Urinary bladder (tissue), 4 donors: Measurements from ENCODE around the gene ACSF2. TPM values are rescaled to one million over a fixed set of nuclear protein-coding genes. Genes with fewer than 3 reads are reported as not detected.

ENCODE experiments used
- DNase-seq: peaks from one replicate; pipeline ENCODE4 v3.0.0-alpha.2; 2015; ENCODE audit errors: extremely low spot score
- H3K27ac ChIP-seq: one replicate; pipeline ENCODE4 v1.5.1; 2013; ENCODE audit warnings: low read depth, mild to moderate bottlenecking, moderate library complexity
- H3K36me3 ChIP-seq: one replicate; pipeline ENCODE4 v1.6.1; 2013; ENCODE audit warnings: mild to moderate bottlenecking, moderate library complexity; ENCODE audit not compliant: insufficient read depth
- H3K4me1 ChIP-seq: one replicate; pipeline ENCODE4 v1.6.1; 2013; ENCODE audit warnings: mild to moderate bottlenecking, moderate library complexity; ENCODE audit not compliant: insufficient read depth
- H3K4me3 ChIP-seq: one replicate; pipeline ENCODE4 v1.5.1; 2013; ENCODE audit warnings: low read depth, low read length
- WGBS: extraction: QIAGEN DNeasy Blood & Tissue Kit; methylation state at CpG from one replicate; pipeline ENCODE4 v1.1.7; 2013; 5-methylcytosine and 5-hydroxymethylcytosine counted together
- polyA plus RNA-seq: library from polyadenylated mRNA; stranded (reverse); fragments of 200-250 nt; gene quantifications from one replicate; pipeline ENCODE4 v1.2.3, GENCODE V29; 2013
- total RNA-seq: library from RNA; depleted of rRNA; stranded (reverse); fragments of >200 nt; gene quantifications from one replicate; pipeline ENCODE4 v1.2.3, GENCODE V29; 2014
- donor health status: healthy with polysubstance abuse.
- donor health status: healthy.

The ACSF2 gene
- total and polyA plus RNA-seq, 2 donors, result 23.2 to 32.6 TPM

DNA sequence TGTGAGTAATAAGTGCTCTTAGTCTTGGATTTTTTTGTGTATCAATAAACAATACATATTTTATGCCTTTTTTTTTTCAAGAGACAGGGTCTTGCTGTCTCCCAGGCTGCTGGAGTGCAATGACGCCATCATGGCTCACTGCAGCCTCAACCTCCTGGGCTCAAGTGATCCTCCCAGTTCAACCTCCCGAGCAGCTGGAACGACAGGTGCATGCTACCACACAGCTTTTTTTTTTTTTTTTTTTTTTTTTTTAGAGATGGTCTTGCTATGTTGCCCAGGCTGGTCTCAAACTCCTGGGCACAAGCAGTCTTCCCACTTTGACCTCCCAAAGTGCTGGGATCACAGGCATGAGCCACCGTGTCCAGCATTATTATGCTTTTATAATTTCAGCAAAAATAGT is 13.0 kb downstream of the ACSF2 start:
- no peaks in the 10 kb centered on the region for H3K36me3 ChIP-seq
- 93% methylated on average over 4 of the region's 4 CpGs for WGBS

DNA sequence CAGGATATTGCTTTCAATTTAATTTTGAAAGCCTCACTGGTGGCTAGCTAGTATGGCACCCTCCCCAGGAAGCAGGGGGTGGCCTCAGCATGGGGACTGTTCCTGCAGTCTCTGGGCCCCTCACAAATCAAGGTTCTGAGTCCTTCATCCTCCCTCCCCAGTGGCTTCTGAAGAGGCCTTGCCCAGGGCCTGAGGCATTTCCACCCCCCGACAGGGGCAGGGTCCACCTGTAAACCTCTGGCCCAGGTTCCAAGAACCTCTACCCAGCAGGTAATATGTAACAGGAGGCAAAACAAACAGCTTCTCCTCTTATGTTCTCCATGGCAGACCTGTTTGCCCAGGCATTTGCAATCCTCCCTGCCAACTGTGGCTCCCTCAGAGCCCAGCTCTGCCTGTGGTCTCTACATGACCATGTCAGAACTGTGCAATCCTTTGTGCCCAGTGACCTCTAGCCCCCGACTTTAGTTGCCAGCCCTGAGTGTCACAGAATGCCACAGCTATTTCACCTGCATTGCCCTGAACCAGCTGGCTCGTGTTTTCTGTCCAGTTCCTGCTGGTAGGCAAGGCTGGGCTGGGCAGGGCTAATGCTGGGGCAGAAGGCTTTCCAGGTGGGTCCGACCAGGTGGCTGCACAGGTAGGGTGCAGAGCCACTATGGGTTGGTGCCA is 14.3 kb downstream of the ACSF2 start:
- peak overlapping the region; percentile 39 for H3K27ac ChIP-seq
- no peaks in the 10 kb centered on the region for H3K4me1 ChIP-seq
- WGBS, result 73% methylated on average over 4 of the region's 4 CpGs
- no peaks in the 10 kb centered on the region for H3K36me3 ChIP-seq
- no peak overlapping the region for H3K4me3 ChIP-seq
- DNase-seq, result no peak

More for the DNA sequence above, 13.0 kb downstream of the ACSF2 start:
- H3K4me3 ChIP-seq, result no peak overlapping the region
- no peak overlapping the region for H3K27ac ChIP-seq
- DNase-seq, result no peak
- no peaks in the 10 kb centered on the region for H3K4me1 ChIP-seq

DNA sequence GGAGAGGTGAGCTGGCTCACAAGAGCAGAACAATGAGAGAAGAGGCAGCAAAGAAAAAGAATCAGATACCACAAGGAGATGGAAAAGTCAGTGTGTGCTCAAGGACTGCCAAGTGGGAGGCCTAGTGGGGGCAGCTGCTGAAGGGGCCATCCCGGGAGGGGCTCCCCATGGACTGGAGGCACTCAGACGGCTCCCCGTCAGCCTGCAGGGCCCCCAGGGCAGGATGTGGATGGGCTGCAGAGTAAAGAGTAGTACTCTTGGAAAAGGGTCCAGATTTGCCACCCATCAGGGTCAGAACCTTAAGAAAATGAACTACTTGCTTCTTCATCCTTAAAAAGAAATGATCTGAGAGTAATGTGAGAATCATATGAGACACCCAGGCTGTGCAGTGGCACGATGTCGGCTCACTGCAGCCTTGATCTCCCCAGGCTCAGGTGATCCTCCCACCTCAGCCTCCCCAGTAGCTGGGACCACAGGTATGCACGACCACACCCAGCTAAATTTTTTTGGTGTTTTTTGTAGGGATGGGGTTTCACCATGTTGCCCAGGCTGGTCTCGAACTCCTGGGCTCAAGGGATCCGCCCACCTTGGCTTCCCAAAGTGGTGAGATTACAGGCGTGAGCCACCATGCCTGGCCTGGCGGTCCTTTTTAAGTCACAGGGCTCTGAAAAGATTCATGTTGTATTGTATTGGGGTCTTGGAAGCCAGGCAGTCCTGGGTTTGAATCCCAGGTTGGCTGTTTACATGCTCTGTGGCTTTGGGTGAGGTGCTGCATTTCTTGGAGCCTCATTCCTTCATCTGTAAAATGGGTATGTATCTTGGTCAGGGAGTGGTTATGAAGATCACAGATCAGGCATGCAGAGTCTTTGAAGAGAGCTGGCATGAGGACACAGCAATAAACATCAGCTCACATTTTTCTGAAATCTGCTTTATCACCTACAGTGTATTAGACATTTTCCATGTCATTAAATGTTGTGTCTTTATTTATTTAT is 15.1 kb downstream of the ACSF2 start:
- DNase-seq, result no peak
- no peak overlapping the region for H3K4me3 ChIP-seq
- 85% methylated on average over 10 of the region's 10 CpGs for WGBS
- no peak overlapping the region for H3K27ac ChIP-seq
- H3K36me3 ChIP-seq, result peaks cover 1% of the 10 kb centered on the region
- no peaks in the 10 kb centered on the region for H3K4me1 ChIP-seq

DNA sequence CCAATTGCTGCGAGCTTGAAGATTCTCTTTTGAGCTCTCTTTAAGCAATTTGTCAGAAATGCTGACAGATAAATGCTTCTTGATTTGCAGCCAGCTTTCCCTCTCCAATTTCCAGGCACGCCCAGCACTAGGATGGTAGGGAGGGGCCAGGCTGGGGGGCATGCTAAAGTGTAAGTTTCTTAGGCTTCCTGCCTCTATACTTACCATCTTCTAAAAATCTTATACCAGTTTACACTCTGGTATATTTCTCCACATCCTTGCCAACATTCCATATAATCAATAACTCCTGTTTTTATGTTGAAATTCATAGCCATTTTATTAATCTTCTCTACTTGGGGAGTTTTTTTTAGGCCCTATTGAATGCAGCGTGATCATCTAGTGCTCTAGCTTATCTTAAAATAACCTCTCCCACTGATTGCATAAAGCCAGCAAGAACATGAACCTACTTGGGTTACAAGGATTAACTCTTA is 17.5 kb downstream of the ACSF2 start:
- no peak overlapping the region for H3K4me3 ChIP-seq
- WGBS, result 23% methylated on average over 3 of the region's 3 CpGs
- no peak for DNase-seq
- no peak overlapping the region for H3K27ac ChIP-seq
- H3K36me3 ChIP-seq, result peaks cover 1% of the 10 kb centered on the region
- no peaks in the 10 kb centered on the region for H3K4me1 ChIP-seq

DNA sequence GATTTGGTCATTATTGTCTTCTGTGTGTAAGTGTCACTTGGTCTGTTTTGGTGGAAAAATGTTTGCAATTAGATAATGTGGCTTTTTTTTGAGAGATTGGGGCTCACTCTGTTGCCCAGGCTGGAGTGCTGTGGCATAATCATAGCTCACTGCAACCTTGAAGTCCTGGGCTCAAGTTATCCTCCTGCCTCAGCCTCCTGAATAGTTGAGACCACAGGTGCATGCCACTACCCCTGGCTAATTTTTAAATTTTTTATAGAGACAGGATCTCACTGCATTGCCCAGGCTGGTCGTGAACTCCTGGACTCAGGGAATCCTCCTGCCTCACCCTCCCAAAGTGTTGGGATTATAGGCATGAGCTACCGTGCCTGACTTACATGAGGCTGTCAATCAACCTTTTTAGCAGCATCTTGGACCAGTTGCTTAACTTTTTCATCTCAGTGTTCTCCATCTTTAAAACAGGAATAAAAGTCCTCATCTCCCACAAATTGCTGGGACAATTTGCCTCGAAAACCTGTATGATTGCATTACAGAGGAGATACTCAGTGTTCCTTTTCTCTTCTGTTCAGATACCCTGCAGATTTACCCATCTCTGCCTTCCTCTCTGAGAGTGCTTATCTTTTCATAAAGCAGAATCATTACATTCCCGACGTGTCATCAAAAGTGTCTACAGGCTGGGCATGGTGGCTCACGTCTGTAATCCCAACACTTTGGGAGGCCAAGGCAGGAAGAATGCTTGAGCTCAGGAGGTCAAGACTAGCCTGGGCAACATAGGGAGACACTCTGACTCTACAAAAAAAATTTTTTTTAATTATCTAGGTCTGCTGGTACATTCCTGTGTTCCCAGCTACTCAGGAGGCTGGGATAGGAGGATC is 19.1 kb downstream of the ACSF2 start:
- H3K4me1 ChIP-seq, result no peaks in the 10 kb centered on the region
- H3K4me3 ChIP-seq, result no peak overlapping the region
- WGBS, result 89% methylated on average over 6 of the region's 6 CpGs
- no peak overlapping the region for H3K27ac ChIP-seq
- DNase-seq, result no peak
- H3K36me3 ChIP-seq, result peaks cover 1% of the 10 kb centered on the region

DNA sequence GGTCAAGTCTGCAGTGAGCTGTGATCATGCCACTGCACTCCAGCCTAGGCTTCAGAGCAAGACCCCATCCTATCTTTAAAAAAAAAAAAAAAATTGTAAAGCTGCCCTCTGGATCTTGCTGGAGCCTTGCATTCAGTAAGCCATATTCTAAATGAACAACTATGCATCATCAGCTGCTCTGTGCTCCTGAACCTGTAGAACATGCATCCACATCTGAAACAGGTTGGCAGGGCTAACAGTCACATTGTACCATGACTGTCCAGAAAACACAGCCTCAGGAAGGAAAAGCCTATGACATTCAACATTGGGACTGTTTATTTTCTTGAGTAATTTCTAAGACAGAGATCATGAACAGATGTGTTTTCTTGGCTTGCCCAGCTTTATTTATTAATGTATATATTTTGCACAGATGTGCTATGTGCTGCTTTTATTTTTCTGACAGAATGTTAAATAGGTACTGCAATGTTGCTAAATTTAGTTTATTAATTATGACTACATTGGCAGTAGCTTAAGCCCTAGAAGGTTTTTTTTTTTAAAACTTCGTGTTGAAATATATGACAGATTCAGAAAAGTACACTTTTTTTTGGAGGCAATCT is 19.8 kb downstream of the ACSF2 start:
- no peak for DNase-seq
- Histone ChIP-seq H3K36me3 (peaks cover 1% of the 10 kb centered on the region), H3K4me1 (no peaks in the 10 kb centered on the region), H3K27ac (no peak overlapping the region), H3K4me3 (no peak overlapping the region)
- WGBS, result 20% methylated on average over 1 of the region's 1 CpG

DNA sequence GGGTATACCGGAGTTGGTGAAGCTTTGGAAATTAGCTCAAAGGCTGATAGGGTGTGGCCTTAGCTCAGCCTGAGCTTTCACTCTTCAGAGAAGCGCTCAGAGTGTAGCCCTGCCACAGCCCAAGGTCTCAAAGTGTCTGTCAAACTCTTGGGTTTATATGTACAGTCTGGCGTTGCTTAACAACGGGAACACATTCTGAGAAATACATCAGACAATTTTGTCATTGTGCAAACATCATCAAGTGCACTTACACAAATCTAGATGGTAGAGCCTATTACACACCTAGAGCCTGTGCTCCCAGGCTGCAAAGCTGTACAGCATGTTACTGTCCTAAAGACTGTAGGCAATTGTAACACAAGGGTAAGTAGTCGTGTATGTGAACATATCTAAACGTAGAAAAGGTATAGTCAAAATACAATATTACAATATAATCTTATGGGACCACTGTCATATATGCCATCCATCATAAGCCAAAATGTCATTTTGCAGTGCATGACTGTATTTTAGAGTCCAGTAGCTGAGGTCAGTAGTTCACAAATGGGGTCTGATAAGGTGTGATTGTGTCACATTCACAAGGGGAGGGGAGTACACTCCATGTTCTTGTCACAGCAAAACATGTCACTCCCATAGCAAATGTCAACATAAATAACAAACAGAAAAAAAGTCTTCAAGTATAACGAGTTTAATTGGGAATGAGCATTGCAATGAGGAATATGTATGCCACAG is 22.0 kb downstream of the ACSF2 start:
- WGBS, result 85% methylated on average over 7 of the region's 7 CpGs
- DNase-seq, result no peak

DNA sequence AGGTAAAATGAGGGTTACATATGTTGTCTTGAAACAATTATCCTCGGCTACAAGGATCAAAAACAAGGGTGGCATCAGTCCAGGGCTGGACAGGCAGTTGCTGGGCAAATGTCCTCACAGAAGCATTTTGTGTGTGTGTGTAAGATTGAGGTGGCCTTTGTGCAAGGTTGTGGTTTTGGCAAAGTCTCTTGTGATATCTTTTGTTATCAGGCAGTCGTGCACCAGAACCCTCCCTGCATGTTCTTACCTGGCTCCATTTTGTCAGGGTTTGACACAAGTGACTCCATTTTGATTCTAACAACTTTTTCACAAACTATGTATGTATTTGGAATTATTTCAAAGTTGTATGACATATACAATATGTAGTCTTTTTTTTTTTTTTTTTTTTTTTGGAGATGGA is 22.6 kb downstream of the ACSF2 start:
- WGBS, result 84% methylated on average over 2 of the region's 2 CpGs
- DNase-seq, result no peak
- peaks cover 1% of the 10 kb centered on the region for H3K36me3 ChIP-seq
- no peak overlapping the region for H3K27ac ChIP-seq
- no peaks in the 10 kb centered on the region for H3K4me1 ChIP-seq
- H3K4me3 ChIP-seq, result no peak overlapping the region

More for the DNA sequence above, 22.0 kb downstream of the ACSF2 start:
- H3K36me3 ChIP-seq, result peaks cover 1% of the 10 kb centered on the region
- no peak overlapping the region for H3K27ac ChIP-seq
- H3K4me3 ChIP-seq, result no peak overlapping the region
- no peaks in the 10 kb centered on the region for H3K4me1 ChIP-seq

DNA sequence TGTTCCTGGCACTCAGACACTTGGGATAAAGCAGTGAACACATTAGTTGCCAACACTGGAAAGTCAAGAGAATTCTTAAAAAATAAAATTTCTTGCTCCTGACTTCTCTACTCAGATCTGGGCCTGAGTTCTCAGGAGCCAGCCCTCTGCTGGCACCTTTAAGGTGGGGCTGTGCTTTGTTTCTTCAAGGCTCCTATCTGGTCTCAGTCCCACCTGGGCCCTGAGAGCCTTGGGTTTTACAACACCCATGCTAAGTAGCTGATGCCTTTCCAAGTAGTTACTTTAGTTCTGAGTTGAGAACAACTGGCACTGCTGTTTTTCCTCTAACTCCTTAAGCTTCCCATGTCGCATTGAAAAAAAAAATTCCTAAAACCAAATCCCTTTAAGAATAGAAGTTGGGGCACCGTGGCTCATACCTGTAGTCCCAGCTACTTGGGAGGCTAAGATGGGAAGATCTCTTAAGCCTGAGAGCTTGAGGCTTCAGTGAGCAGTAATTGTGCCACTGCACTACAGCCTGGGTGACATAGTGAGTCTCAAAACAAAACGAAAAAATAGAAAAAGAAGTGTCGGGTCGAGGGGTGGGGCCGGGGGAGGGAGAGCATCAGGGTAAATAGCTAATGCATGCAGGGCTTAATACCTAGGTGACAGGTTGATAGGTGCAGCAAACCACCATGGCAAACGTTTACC is 26.1 kb downstream of the ACSF2 start:
- DNase-seq, result no peak
- Histone ChIP-seq H3K4me3 (no peak overlapping the region), H3K4me1 (no peaks in the 10 kb centered on the region), H3K36me3 (no peaks in the 10 kb centered on the region), H3K27ac (no peak overlapping the region)
- WGBS, result 72% methylated on average over 7 of the region's 7 CpGs

DNA sequence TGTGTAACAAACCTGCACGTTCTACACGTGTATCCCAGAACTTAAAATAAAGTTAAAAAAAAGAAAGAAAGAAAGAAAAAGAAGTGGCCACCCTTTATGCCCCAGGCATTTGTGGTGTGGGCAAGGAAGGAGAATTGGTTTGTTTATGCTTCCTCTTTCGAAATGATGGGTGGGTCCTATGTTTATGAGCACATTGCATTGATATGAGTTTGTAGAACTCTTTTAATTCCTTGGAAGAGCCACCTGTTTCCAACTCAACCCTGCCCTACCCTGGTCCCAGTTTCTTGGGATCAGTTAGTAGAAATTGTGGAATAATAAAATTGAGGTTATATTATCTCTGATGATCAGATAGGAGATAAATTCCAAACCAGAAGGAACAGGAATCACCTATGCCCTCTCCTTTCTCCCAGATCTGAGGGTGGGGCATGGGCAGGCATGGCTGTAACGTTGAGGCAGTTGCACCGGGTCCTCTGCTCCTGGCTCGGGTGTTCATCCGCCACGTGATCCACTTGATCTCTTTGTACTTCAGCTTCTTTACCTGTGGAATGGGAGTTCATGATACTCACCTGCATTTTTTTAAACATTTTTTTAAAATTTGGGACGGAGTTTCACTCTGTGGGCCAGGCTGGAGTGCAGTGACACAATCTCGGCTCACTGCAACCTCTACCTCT is 26.7 kb downstream of the ACSF2 start:
- DNase-seq, result no peak
- H3K36me3 ChIP-seq, result no peaks in the 10 kb centered on the region
- H3K4me3 ChIP-seq, result no peak overlapping the region
- no peaks in the 10 kb centered on the region for H3K4me1 ChIP-seq
- WGBS, result 80% methylated on average over 10 of the region's 10 CpGs
- no peak overlapping the region for H3K27ac ChIP-seq

DNA sequence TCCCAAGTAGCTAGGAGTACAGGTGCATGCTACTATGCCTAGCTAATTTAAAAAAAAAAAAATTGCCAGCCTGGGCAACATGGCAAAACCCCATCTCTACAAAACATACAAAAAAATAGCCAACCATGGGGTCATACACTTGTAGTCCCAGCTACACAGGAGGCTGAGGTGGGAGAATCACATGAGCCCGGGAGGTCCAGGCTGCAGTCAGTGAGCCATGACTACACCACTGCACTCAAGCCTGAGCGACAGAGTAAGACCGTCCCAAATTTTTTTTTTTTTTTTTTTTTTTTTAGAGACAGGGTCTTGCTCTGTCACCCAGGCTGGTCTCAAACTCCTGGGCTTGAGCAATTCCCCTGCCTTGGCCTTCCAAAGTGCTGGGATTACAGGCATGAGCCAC is 27.9 kb downstream of the ACSF2 start:
- Histone ChIP-seq H3K27ac (no peak overlapping the region), H3K4me3 (no peak overlapping the region), H3K36me3 (no peaks in the 10 kb centered on the region), H3K4me1 (no peaks in the 10 kb centered on the region)
- 96% methylated on average over 3 of the region's 3 CpGs for WGBS
- DNase-seq, result no peak

DNA sequence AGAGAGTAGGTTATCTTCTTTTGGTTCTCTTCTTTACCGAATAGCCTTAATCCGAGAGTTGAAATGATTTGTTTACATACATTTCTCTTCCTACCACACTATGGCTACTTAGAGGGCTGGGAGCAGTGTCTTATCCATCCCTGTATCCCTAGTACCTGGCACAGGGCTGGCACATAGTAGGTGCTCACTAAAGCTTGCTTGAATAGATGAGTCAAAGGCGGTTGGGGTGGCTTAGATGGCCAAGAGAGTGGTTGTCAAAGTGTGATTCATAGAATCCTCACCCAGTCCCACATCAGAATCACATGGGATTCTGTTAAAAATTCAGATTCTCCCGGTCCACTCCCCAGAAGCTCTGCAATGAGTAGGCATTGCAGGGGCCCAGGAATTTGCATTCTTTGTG is 31.6 kb downstream of the ACSF2 start:
- no peaks in the 10 kb centered on the region for H3K36me3 ChIP-seq
- no peak overlapping the region for H3K4me3 ChIP-seq
- no peak for DNase-seq
- no peak overlapping the region for H3K27ac ChIP-seq
- no peaks in the 10 kb centered on the region for H3K4me1 ChIP-seq
- 97% methylated on average over 4 of the region's 4 CpGs for WGBS
